T-helper 2 cell (primary cell): ENCODE measurements around the gene SOX15.
"Not testable (repeated sequence)": the region's sequence is repeated elsewhere in the genome, so short reads cannot be mapped to it uniquely, and the experiment has no call there.

Experiments
- DNase-seq, 5 experiments: peaks; one replicate each; pipeline versions ENCODE4 v3.0.0 to v3.0.0-alpha.2; 2012 to 2022

SOX15 gene

GRCh38 chr17:7606280-7606679 is 16.4 kb upstream of the SOX15 start:
- DNase-seq, result no peak

DNA sequence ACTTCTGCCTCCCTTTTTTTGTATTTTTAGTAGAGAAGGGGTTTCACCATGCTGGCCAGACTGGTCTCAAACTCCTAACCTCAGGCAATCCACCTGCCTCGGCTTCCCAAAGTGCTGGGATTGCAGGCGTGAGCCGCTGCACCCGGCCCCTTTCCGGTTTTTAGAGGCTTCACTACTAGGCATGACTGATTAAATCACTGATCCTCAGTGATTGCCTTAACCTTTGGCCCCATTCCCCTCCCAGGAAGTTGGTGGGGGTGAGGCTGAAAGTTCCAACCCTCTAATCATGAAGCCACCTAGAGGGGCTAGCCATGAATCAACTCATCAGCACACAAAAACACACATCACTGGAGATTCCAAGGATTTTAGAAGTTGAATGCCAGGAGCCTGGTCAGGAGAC is 7.7 kb upstream of the SOX15 start:
- DNase-seq, result not testable (repeated sequence)

DNA sequence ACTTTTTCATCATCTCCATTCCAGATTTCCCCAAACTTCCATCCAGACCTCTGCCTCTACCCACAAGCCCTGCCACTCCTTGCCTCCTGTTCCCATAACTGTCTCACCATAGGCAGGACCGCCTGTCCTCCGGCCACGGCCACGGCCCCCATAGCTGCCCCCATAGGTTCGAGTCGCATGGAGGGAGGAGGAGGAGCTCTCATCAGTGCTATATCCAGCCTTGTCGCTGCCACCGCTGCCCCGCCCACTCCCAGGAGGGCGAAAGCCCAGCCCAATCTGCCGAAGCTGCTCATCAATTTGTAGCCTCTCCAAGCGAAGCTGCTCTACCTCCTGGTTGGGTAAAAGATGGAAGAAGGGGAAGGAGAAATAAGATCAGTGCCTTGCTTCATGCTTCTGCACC is 3.4 kb upstream of the SOX15 start:
- DNase-seq, result no peak

DNA sequence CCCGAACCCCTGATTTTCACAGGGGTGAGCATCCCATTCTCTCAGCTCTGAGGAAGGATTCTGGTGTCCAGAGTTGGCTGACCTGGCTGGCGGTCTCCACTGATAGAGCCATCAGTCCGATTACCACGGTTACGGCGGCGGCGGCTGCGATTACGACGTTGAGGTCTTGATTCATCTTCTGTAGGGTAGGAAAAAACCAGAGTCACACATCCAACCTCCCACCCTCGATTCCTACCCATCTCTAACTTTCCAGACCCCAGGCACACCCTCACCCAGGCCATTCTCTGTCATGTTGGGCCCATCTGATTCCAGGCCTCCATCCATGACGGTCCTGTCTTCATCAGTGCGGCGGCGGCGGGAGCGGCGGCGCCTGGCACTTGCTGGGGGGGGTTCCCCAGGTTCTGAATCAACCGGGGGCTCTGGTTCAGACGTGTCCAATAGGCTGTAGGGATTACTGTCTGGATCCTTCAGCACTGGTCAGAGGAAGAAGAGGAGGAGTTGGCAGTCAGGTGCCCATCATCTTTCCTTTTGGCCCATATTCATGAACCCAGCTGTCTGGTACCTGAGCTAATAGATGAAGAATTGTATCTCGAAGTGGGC is 2.6 kb upstream of the SOX15 start:
- DNase-seq, result no peak

GRCh38 chr17:7591596-7591995 is 1.7 kb upstream of the SOX15 start:
- no peak for DNase-seq

DNA sequence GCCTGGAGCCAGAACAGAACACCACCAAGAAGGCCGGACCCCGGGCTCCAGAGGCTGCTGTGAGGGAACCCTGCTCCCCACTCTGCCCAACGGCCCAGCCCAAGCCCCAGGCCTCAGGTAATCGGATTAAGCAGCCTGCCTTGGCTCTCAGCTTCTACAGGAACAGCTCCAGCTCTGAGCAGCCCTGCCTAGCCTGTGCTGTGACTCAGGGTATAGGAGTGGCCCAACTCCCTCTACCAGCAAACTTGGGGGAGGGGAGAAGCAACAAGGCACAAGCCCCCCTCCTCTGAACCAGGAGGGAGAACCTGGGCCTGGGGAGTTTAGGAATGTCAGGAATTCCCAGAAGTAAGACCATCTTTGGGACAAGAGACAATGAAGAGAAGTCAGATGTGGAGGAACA is 849 bp upstream of the SOX15 start:
- DNase-seq, result no peak

DNA sequence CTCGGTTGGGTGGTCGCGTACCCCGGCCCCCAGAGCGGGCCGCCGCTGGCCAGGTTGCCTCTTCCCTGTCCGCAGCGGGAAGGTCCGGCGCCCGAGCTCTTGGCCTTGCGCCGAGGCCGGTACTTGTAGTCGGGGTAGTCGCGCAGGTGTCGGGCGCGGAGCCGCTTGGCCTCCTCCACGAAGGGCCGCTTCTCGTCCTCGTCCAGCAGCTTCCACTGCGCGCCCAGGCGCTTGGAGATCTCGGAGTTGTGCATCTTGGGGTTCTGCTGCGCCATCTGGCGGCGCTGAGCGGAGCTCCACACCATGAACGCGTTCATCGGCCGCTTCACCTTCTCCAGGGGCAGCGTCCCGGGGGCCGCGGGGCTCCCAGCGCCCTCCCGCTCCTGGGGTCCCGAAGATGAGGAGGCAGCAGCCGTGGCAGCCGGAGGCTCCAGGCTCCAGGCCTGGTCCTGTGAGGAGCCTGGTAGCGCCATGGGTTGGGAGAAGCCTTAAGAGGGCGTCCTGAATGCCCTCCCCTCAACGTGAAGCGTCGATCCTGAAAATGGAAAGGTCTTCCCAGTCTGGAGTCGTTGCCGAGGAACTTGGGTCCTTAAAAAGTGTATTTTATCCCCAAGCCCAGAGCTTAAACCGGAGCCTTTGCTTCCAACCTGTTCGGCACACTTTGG is 558 bp downstream of the SOX15 start:
- DNase-seq, result peak; percentile 29 to 73 (median 40)

DNA sequence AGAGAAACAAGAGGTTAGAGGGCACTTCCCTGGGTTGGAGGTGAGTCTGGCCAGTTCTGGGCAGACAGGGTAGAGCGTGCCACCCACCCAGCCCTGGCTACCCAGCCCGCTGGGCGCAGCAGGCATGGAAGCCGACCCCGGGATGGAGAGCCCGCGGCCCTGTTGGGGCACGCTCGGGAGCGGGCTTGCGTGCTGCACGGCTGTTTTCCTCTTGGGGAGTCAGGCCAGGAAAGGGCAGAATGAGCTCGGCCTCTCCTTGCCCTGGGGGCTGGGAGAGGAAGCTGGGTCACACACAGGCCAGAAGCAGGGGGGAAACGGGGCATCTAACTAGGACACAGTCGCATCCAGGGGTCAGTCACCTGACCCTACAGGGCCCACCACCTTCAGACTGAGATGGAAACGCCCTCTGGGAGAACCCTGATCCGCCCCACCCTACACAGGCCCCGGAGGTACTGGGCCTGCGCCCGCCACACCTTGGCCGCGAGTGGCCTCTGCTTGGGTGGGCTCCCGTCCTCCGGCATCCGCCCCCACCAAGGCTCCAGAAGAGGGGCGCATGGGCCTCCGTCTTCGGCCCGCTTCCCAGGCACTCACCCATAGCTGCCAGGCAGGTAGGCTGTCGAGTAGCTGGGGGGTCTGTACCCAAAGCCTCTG is 1.2 kb downstream of the SOX15 start:
- DNase-seq, result no peak

GRCh38 chr17:7587420-7588151 is 2.3 kb downstream of the SOX15 start:
- no peak for DNase-seq

DNA sequence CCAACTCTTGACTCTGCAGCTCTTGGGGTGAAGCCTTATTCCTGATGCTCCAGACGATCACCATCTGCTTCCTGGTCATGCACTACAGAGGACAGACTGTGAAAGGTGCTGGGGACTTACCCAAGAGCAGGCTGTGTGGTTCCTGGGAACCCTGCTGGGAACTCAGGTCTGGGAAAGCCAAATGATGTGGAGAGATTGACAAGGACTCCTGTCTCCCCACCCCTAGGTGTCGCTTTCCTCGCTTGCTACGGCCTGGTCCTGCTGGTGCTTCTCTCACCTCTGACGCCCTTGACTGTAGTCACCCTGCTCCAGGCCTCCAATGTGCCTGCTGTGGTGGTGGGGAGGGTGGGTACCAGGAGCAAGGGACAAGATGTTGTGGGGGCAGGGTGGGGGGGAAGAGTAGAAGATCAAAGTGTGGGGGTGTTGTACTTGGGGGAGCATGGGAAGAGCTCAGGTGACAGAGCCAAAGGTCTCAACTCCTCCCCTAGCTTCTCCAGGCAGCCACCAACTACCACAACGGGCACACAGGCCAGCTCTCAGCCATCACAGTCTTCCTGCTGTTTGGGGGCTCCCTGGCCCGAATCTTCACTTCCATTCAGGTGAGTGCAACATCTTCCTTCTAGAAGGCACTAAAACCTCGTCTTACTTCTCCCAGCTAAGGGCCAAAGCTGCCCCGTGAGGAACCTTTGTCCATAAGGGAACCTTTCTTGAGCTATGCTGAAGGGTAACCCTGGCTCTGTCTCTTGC is 3.0 kb downstream of the SOX15 start:
- peak in 1 of 5 experiments; percentile 28 for DNase-seq

DNA sequence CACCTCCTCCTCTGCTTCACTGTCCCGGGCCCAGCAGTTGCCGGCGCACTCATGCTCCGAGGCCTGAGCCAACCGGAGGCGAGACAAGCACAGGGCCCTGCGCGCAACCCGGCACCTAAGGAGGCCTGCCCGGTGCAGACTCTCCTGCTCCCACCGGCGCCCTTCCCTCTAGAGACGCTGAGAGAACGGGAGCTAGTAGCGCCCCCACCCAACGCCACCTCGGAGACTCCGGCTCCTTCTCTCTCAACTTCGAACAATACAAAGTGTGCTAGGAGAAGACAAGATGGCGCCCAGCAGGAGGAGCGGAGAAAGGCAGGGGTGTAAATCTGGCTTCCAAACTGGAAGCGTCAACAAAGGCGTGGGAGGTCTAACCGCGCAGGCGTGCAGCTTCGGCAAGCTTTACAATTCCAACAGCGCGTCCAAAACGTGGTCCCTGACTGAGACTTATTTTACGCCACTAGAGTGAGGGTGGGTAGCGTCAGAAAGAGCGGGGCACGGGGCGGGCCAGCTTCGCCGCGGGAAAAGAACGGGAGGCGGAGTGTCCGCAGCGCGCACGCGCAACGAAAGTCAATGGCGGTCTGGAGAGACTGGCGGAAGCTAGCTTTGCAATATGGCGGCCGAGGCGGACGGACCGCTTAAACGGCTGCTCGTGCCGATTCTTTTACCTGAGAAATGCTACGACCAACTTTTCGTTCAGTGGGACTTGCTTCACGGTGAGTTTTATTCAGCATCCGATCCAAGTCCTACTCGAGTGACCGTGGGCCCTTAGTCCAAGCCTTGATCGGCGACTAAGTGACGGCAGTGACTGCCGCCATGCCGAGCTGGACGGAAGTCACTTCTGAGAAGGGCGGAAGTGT is 6.4 kb downstream of the SOX15 start, which contains the start of gene MPDU1:
Gene MPDU1, plus strand, starts transcription at position 600 of the 857 bp plus-strand sequence. Its CDS starts 11 bp downstream, at position 611.
- peak; percentile 83 to 97 (median 91) for DNase-seq

DNA sequence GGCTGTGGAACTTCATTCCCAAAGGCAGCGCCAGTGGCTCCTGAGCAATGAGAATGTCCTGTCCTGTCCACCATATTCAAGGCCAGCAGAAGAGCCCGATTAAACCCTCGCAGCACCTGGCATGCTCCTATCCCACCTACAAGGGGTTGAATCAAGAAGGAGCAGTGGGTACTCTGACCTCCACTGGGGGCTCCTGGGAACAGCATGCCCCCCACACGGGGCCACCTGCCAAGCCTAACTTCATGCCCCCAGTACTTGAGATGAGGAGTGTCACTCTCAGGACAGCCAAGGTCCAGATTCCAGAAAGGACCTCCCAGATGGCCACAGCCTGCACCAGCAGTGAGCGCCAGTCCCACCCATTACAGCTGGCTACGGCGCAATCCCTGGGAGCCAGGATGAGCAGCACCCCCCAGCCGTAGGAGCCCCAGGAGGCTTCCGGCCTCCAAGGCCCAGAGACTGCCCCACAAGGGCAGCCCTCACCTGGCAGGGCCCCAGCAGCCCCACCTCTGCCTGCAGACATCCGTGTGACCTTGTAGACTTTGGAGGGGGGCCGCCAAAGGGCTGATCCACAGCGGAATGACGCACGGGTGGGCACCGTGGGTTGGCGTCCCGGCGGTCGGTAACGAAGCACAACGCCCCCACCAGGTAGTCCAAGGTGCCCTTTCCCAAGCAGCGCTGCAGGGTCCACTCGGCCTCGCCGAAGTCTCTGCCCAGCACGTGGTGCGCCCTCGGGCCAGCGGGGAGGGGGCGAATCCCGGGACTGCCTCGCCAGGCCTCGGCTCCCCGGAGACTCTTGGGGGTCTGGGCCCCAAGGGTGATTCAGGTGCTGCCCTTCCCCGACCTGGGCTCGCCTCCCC is 7.3 kb downstream of the SOX15 start:
- DNase-seq, result no peak

GRCh38 chr17:7580604-7581575 is 9.0 kb downstream of the SOX15 start:
- DNase-seq, result no peak

DNA sequence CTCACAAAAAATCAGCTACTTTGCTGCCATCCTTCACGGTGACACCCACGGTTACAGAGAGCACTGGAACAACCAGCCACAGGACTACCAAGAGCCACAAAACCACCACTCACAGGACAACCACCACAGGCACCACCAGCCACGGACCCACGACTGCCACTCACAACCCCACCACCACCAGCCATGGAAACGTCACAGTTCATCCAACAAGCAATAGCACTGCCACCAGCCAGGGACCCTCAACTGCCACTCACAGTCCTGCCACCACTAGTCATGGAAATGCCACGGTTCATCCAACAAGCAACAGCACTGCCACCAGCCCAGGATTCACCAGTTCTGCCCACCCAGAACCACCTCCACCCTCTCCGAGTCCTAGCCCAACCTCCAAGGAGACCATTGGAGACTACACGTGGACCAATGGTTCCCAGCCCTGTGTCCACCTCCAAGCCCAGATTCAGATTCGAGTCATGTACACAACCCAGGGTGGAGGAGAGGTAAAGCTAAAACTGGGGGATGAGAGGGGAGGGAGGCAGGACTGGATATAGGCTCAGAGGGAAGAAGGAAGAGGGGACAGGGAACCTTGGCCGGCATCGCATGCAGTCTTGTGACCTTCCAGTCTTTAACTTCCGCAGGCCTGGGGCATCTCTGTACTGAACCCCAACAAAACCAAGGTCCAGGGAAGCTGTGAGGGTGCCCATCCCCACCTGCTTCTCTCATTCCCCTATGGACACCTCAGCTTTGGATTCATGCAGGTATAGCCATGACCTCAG is 9.9 kb downstream of the SOX15 start:
- DNase-seq, result peak in 1 of 5 experiments; percentile 62

DNA sequence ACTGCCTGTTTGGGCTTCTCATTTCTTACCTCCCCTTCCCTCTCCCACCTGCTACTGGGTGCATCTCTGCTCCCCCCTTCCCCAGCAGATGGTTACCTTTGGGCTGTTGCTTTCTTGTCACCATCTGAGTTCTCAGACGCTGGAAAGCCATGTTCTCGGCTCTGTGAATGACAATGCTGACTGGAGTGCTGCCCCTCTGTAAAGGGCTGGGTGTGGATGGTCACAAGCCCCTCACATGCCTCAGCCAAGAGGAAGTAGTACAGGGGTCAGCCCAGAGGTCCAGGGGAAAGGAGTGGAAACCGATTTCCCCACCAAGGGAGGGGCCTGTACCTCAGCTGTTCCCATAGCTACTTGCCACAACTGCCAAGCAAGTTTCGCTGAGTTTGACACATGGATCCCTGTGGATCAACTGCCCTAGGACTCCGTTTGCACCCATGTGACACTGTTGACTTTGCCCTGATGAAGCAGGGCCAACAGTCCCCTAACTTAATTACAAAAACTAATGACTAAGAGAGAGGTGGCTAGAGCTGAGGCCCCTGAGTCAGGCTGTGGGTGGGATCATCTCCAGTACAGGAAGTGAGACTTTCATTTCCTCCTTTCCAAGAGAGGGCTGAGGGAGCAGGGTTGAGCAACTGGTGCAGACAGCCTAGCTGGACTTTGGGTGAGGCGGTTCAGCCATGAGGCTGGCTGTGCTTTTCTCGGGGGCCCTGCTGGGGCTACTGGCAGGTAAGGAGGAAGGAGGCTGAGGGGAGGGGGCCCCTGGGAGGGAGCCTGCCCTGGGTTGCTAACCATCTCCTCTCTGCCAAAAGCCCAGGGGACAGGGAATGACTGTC is 10.7 kb downstream of the SOX15 start, which contains the start of gene CD68:
Gene CD68, plus strand, starts transcription at position 638 of the 833 bp plus-strand sequence. Its CDS starts 40 bp downstream, at position 678.
- DNase-seq, result peak in 3 of 5 experiments; percentile 49 to 69 (median 67)

DNA sequence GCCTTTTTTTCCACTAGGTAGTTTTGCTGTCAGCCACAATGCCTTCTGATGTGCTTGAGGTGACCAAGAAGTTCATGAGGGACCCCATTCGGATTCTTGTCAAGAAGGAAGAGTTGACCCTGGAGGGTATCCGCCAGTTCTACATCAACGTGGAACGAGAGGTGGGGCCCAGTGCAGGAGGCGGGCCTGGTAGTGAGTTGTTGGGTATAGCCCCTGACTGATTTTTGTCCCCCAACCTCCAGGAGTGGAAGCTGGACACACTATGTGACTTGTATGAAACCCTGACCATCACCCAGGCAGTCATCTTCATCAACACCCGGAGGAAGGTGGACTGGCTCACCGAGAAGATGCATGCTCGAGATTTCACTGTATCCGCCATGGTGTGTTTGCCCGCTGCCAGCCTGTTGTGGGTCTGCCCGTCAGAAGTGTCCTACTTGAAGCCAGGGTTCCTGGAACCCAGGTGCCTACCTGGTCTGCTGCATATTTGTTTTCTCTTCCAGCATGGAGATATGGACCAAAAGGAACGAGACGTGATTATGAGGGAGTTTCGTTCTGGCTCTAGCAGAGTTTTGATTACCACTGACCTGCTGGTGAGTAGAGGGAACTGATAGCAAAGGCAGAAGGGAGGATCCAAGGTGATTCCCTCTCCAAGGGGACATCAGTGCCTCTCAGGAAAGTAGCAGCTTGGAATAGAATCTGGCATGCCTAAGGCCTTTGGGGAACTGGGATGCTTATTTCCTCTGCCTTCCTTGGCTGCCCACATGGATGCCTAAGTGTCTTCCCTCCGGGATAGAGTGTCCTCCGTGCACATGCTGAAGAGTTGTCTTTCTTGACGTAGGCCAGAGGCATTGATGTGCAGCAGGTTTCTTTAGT is 12.3 kb downstream of the SOX15 start:
- DNase-seq, result no peak
